Esophagus squamous epithelium (tissue), 4 donors: ENCODE results near the gene AP1S3.

Source experiments
- POLR2A ChIP-seq, 4 donors: fragments of 450-650 bp; IDR thresholded peaks; one replicate each; pipeline ENCODE4 v1.6.1; 2017; ENCODE audit warnings: antibody characterized with exemption in 4 of 4, mild to moderate bottlenecking in 4 of 4, moderate library complexity in 3 of 4
- TF ChIP-seq, protein P1 (sequence below), 6 experiments: fragments of 450-650 bp in 4 of 6; fragments of 200-600 bp in 2 of 6; sonication (generic) in 2 of 6; IDR thresholded peaks; one replicate each; pipeline ENCODE4 v1.5.1; 2016 to 2019; ENCODE audit warnings: antibody characterized with exemption in 6 of 6, mild to moderate bottlenecking in 4 of 6, moderate library complexity in 4 of 6

DNA sequence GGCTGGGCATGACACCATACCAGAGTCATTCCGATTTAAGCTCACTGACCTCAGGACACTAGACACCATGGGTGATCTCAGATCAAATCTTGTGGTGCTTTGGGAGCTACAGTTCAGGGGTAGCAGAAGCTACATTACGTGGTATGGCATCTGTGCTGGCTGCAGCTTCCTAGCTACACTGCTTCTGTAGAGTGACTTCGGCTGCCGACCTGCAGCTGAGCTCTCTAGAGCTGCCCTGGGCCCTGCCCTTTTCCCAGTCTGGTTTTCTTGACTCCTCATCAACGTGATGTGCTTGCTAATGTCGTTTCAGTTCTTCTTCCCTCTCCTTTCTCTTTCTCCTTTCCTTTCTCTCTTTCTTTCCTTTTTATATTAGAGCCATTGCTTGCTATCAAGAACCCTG lies 100.2 kb downstream of the AP1S3 start:
- no peak for TF ChIP-seq POLR2A (IDR thresholded peaks at IDR 0.05)
- TF ChIP-seq, protein P1, sequence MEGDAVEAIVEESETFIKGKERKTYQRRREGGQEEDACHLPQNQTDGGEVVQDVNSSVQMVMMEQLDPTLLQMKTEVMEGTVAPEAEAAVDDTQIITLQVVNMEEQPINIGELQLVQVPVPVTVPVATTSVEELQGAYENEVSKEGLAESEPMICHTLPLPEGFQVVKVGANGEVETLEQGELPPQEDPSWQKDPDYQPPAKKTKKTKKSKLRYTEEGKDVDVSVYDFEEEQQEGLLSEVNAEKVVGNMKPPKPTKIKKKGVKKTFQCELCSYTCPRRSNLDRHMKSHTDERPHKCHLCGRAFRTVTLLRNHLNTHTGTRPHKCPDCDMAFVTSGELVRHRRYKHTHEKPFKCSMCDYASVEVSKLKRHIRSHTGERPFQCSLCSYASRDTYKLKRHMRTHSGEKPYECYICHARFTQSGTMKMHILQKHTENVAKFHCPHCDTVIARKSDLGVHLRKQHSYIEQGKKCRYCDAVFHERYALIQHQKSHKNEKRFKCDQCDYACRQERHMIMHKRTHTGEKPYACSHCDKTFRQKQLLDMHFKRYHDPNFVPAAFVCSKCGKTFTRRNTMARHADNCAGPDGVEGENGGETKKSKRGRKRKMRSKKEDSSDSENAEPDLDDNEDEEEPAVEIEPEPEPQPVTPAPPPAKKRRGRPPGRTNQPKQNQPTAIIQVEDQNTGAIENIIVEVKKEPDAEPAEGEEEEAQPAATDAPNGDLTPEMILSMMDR (IDR thresholded peaks at IDR 0.05): no peak
